Tibial nerve (tissue), 4 donors: ENCODE measurements around the gene SLF2. TPM values are rescaled to one million over a fixed set of nuclear protein-coding genes. Genes with fewer than 3 reads are reported as not detected.
A peak's percentile ranks its signal among the peaks of the same experiment; 100 is the strongest.

Source experiments
- DNase-seq, 2 donors: peaks; one replicate each; pipeline ENCODE4 v3.0.0-alpha.2; 2019; ENCODE audit warnings: low spot score in 2 of 2
- H3K27ac ChIP-seq, 4 donors: fragments of 200-600 bp; sonication (generic) in 3 of 4; one replicate each; pipeline ENCODE4 v1.5.1; 2017 to 2019; ENCODE audit warnings: mild to moderate bottlenecking in 1 of 4
- H3K27me3 ChIP-seq, 2 donors: fragments of 200-600 bp; sonication (generic) in 1 of 2; one replicate each; pipeline versions ENCODE4 v1.5.1 to v1.6.0; 2017 to 2019
- H3K36me3 ChIP-seq, 3 donors: fragments of 200-600 bp; sonication (generic); one replicate each; pipeline ENCODE4 v1.5.1; 2018 to 2019
- H3K4me1 ChIP-seq, 4 donors: fragments of 200-600 bp; sonication (generic) in 3 of 4; one replicate each; pipeline ENCODE4 v1.5.1; 2017 to 2019
- H3K4me3 ChIP-seq, 4 donors: fragments of 200-600 bp; sonication (generic) in 3 of 4; one replicate each; pipeline ENCODE4 v1.5.1; 2017 to 2019; ENCODE audit warnings: mild to moderate bottlenecking in 1 of 4, moderate library complexity in 1 of 4
- H3K9me3 ChIP-seq, 4 donors: fragments of 200-600 bp; sonication (generic) in 3 of 4; one replicate each; pipeline ENCODE4 v1.5.1; 2017 to 2019
- CTCF ChIP-seq, 5 experiments: fragments of 200-600 bp in 3 of 5; fragments of 450-650 bp in 2 of 5; sonication (generic) in 3 of 5; IDR thresholded peaks; one replicate each; pipeline ENCODE4 v1.5.1; 2016 to 2019; ENCODE audit warnings: antibody characterized with exemption in 5 of 5, mild to moderate bottlenecking in 3 of 5, moderate library complexity in 2 of 5
- EP300 ChIP-seq, 2 donors: sonication (generic); formaldehyde crosslinking; IDR thresholded peaks; one replicate each; pipeline ENCODE4 v1.6.1; 2017; ENCODE audit warnings: antibody characterized with exemption in 2 of 2, mild to moderate bottlenecking in 1 of 2
- POLR2A ChIP-seq, 2 donors: fragments of 450-650 bp; IDR thresholded peaks; one replicate each; pipeline ENCODE4 v1.6.1; 2017; ENCODE audit warnings: antibody characterized with exemption in 2 of 2, mild to moderate bottlenecking in 2 of 2, moderate library complexity in 2 of 2
- WGBS, 2 donors: methylation state at CpG; one replicate each; pipeline ENCODE4 v1.1.5; 2018; 5-methylcytosine and 5-hydroxymethylcytosine counted together
- total RNA-seq, 4 donors: library from RNA; depleted of rRNA; stranded (reverse); fragments of >200 nt; gene quantifications; one replicate each; pipeline ENCODE4 v1.1.0, GENCODE V29; 2016

Gene SLF2
- total RNA-seq, 4 donors from 2014 or later = 25.7 to 37.7 (median 29.7) TPM

GRCh38 chr10:100966887-100967286 lies 54.1 kb downstream of the SLF2 start:
- H3K4me3 ChIP-seq = no peak overlapping the region
- H3K27ac ChIP-seq = no peak overlapping the region
- DNase-seq = no peak
- peaks cover 0 to 46% (median 3%) of the 10 kb centered on the region in 3 donors for H3K36me3 ChIP-seq
- H3K9me3 ChIP-seq = no peaks in the 10 kb centered on the region
- TF ChIP-seq CTCF (IDR thresholded peaks at IDR 0.05) = no peak
- H3K27me3 ChIP-seq = no peaks in the 10 kb centered on the region
- peaks cover 0 to 26% (median 14%) of the 10 kb centered on the region in 4 donors for H3K4me1 ChIP-seq
- 47 to 48% methylated on average over 2 of the region's 2 CpGs for WGBS, 2 donors

- TF ChIP-seq POLR2A (IDR thresholded peaks at IDR 0.05) (no peak), CTCF (IDR thresholded peaks at IDR 0.05) (no peak), EP300 (IDR thresholded peaks at IDR 0.05) (no peak)
- DNase-seq = no peak
- Histone ChIP-seq H3K27ac (no peak overlapping the region), H3K27me3 (no peaks in the 10 kb centered on the region), H3K4me3 (no peak overlapping the region), H3K9me3 (no peaks in the 10 kb centered on the region), H3K36me3 (peaks cover 0 to 41% (median 0%) of the 10 kb centered on the region in 3 donors), H3K4me1 (peaks cover 0 to 29% (median 14%) of the 10 kb centered on the region in 4 donors)
- 73 to 80% methylated on average over 2 of the region's 2 CpGs for WGBS, 2 donors
Measured at GRCh38 chr10:100967332-100967731, 54.6 kb downstream of the SLF2 start.

- H3K4me3 ChIP-seq = no peak overlapping the region
- no peak for DNase-seq
- no peaks in the 10 kb centered on the region for H3K27me3 ChIP-seq
- H3K36me3 ChIP-seq = peaks cover 0 to 36% (median 0%) of the 10 kb centered on the region in 3 donors
- peaks cover 0 to 29% (median 14%) of the 10 kb centered on the region in 4 donors for H3K4me1 ChIP-seq
- no peak for TF ChIP-seq CTCF (IDR thresholded peaks at IDR 0.05)
- no peak for TF ChIP-seq POLR2A (IDR thresholded peaks at IDR 0.05)
- no peak for TF ChIP-seq EP300 (IDR thresholded peaks at IDR 0.05)
- no peaks in the 10 kb centered on the region for H3K9me3 ChIP-seq
- 76 to 77% methylated on average over 2 of the region's 2 CpGs for WGBS, 2 donors
- H3K27ac ChIP-seq = no peak overlapping the region
Measured at GRCh38 chr10:100968062-100968736, 55.4 kb downstream of the SLF2 start.

GRCh38 chr10:100968863-100969186 lies 56.1 kb downstream of the SLF2 start:
- 22 to 30% methylated on average over 8 to 9 of the region's 9 CpGs for WGBS, 2 donors
- DNase-seq = no peak
- H3K4me1 ChIP-seq = peaks cover 0 to 29% (median 14%) of the 10 kb centered on the region in 4 donors
- peak overlapping the region; percentile 47 to 81 (median 58) for H3K4me3 ChIP-seq
- H3K9me3 ChIP-seq = no peaks in the 10 kb centered on the region
- TF ChIP-seq EP300 (IDR thresholded peaks at IDR 0.05) = no peak
- no peak for TF ChIP-seq POLR2A (IDR thresholded peaks at IDR 0.05)
- TF ChIP-seq CTCF (IDR thresholded peaks at IDR 0.05) = no peak
- H3K27me3 ChIP-seq = no peaks in the 10 kb centered on the region
- H3K27ac ChIP-seq = peak overlapping the region; percentile 30 to 78 (median 72)
- peaks cover 0 to 33% (median 0%) of the 10 kb centered on the region in 3 donors for H3K36me3 ChIP-seq

GRCh38 chr10:100969187-100970075 lies 56.7 kb downstream of the SLF2 start, which contains the start of gene SEMA4G:
TSS of gene SEMA4G (plus strand) at chr10:100969504. CDS start at chr10:100972913, 3,409 bp downstream.
- peak within 1 kb of the TSS; percentile 47 to 81 (median 58) for H3K4me3 ChIP-seq
- TF ChIP-seq POLR2A (IDR thresholded peaks at IDR 0.05) (no peak), EP300 (IDR thresholded peaks at IDR 0.05) (no peak), CTCF (IDR thresholded peaks at IDR 0.05) (peak; percentile 62 to 79 (median 67))
- peaks cover 0 to 29% (median 14%) of the 10 kb centered on the region in 4 donors for H3K4me1 ChIP-seq
- H3K36me3 ChIP-seq = peaks cover 0 to 27% (median 0%) of the 10 kb centered on the region in 3 donors
- no peaks in the 10 kb centered on the region for H3K27me3 ChIP-seq
- H3K9me3 ChIP-seq = no peaks in the 10 kb centered on the region
- 1 to 7% methylated on average over 27 to 39 of the region's 70 CpGs for WGBS, 2 donors
- peak within 1 kb of the TSS; percentile 30 to 78 (median 72) for H3K27ac ChIP-seq
- peak in 1 of 2 donors; percentile 29 for DNase-seq
